Mesothelial cell of epicardium (in vitro differentiated cells): ENCODE measurements around the gene ADAM12. TPM values are rescaled to one million over a fixed set of nuclear protein-coding genes. Genes with fewer than 3 reads are reported as not detected.

ENCODE experiments used
- DNase-seq, 2 experiments: peaks; one replicate each; pipeline ENCODE4 v3.0.0; 2021; ENCODE audit warnings: low spot score in 2 of 2; ENCODE audit not compliant: unreplicated experiment in 2 of 2
- H3K27ac Mint-ChIP-seq: 2 replicates; pipeline ENCODE4 v1.8.0; 2021; ENCODE audit warnings: mixed read lengths
- H3K27me3 Mint-ChIP-seq: 2 replicates; pipeline ENCODE4 v1.8.0; 2021; ENCODE audit warnings: low read depth, mixed read lengths
- H3K36me3 Mint-ChIP-seq: 2 replicates; pipeline ENCODE4 v1.8.0; 2021; ENCODE audit warnings: mixed read lengths
- H3K4me1 Mint-ChIP-seq: 2 replicates; pipeline ENCODE4 v1.8.0; 2021; ENCODE audit warnings: mixed read lengths
- H3K4me3 Mint-ChIP-seq: 2 replicates; pipeline ENCODE4 v1.8.0; 2021; ENCODE audit warnings: mild to moderate bottlenecking, moderate library complexity, mixed read lengths
- H3K9me3 Mint-ChIP-seq: 2 replicates; pipeline ENCODE4 v1.8.0; 2021; ENCODE audit warnings: mixed read lengths
- CTCF ChIP-seq: fragments of 200-600 bp; sonication (generic); IDR thresholded peaks from one replicate; pipeline ENCODE4 v1.5.0; 2021; ENCODE audit warnings: antibody characterized with exemption; ENCODE audit not compliant: unreplicated experiment
- total RNA-seq: library from RNA; stranded (reverse); gene quantifications from 3 replicates; pipeline ENCODE4 v1.2.1, GENCODE V29; 2021

ADAM12 gene
- total RNA-seq, 1 donor from 2014 or later: 13.3 TPM

- DNase-seq: no peak
- no peak overlapping the region for H3K4me3 Mint-ChIP-seq
- no peaks in the 10 kb centered on the region for H3K9me3 Mint-ChIP-seq
- H3K36me3 Mint-ChIP-seq: peaks cover 15% of the 10 kb centered on the region
- no peak for TF ChIP-seq CTCF
- H3K4me1 Mint-ChIP-seq: peaks cover 8% of the 10 kb centered on the region
- H3K27ac Mint-ChIP-seq: no peak overlapping the region
- H3K27me3 Mint-ChIP-seq: no peaks in the 10 kb centered on the region
Measured at GRCh38 chr10:125991392-125991791, 396.9 kb downstream of the ADAM12 start.

GRCh38 chr10:125990974-125991373 is 397.3 kb downstream of the ADAM12 start:
- Mint-ChIP-seq H3K27me3 (no peaks in the 10 kb centered on the region), H3K36me3 (peaks cover 15% of the 10 kb centered on the region), H3K9me3 (no peaks in the 10 kb centered on the region), H3K4me1 (peaks cover 8% of the 10 kb centered on the region), H3K4me3 (no peak overlapping the region), H3K27ac (no peak overlapping the region)
- no peak for TF ChIP-seq CTCF
- DNase-seq: no peak

GRCh38 chr10:125989791-125990190 is 398.5 kb downstream of the ADAM12 start:
- TF ChIP-seq CTCF: no peak
- H3K9me3 Mint-ChIP-seq: no peaks in the 10 kb centered on the region
- peaks cover 15% of the 10 kb centered on the region for H3K36me3 Mint-ChIP-seq
- H3K4me3 Mint-ChIP-seq: no peak overlapping the region
- no peak for DNase-seq
- peaks cover 8% of the 10 kb centered on the region for H3K4me1 Mint-ChIP-seq
- no peaks in the 10 kb centered on the region for H3K27me3 Mint-ChIP-seq
- no peak overlapping the region for H3K27ac Mint-ChIP-seq

GRCh38 chr10:125985557-125986240 is 402.6 kb downstream of the ADAM12 start:
- H3K36me3 Mint-ChIP-seq: peaks cover 11% of the 10 kb centered on the region
- no peak overlapping the region for H3K4me3 Mint-ChIP-seq
- no peaks in the 10 kb centered on the region for H3K9me3 Mint-ChIP-seq
- no peaks in the 10 kb centered on the region for H3K27me3 Mint-ChIP-seq
- no peak overlapping the region for H3K27ac Mint-ChIP-seq
- H3K4me1 Mint-ChIP-seq: peaks cover 12% of the 10 kb centered on the region
- no peak for DNase-seq
- TF ChIP-seq CTCF: no peak

- H3K36me3 Mint-ChIP-seq: peaks cover 4% of the 10 kb centered on the region
- no peaks in the 10 kb centered on the region for H3K9me3 Mint-ChIP-seq
- no peak for TF ChIP-seq CTCF
- no peaks in the 10 kb centered on the region for H3K27me3 Mint-ChIP-seq
- no peak overlapping the region for H3K4me3 Mint-ChIP-seq
- peaks cover 12% of the 10 kb centered on the region for H3K4me1 Mint-ChIP-seq
- H3K27ac Mint-ChIP-seq: no peak overlapping the region
- DNase-seq: no peak
Measured at GRCh38 chr10:125984865-125985495, 403.3 kb downstream of the ADAM12 start.
